Neuronal stem cell (in vitro differentiated cells): ENCODE data around the gene GLCCI1.

Experiments used
- DNase-seq: peaks from one replicate; pipeline ENCODE4 v3.0.0-alpha.2; 2013; ENCODE audit warnings: low spot score
- H2AFZ ChIP-seq: one replicate; pipeline ENCODE4 v1.6.1; 2013; ENCODE audit warnings: mild to moderate bottlenecking, low read length, inconsistent platforms
- H2AK5ac ChIP-seq: 2 replicates; pipeline ENCODE4 v1.6.1; 2013; ENCODE audit warnings: low read depth, mild to moderate bottlenecking, inconsistent platforms, low read length, moderate library complexity, mixed read lengths
- H2BK120ac ChIP-seq: 2 replicates; pipeline ENCODE4 v1.6.1; 2013; ENCODE audit warnings: low read depth, mild to moderate bottlenecking, inconsistent platforms, low read length, moderate library complexity, mixed read lengths
- H2BK12ac ChIP-seq: one replicate; pipeline ENCODE4 v1.6.1; 2013; ENCODE audit warnings: low read length, inconsistent platforms
- H2BK15ac ChIP-seq: 2 replicates; pipeline ENCODE4 v1.6.1; 2013; ENCODE audit warnings: mild to moderate bottlenecking, low read length, inconsistent platforms, mixed read lengths
- H2BK5ac ChIP-seq: one replicate; pipeline ENCODE4 v1.6.1; 2013; ENCODE audit warnings: inconsistent platforms, mild to moderate bottlenecking, low read length, moderate library complexity
- H3K14ac ChIP-seq: one replicate; pipeline ENCODE4 v1.6.1; 2013; ENCODE audit warnings: low read length, inconsistent platforms
- H3K18ac ChIP-seq: 2 replicates; pipeline ENCODE4 v1.6.1; 2013; ENCODE audit warnings: low read length, inconsistent platforms
- H3K23ac ChIP-seq: 2 replicates; pipeline ENCODE4 v1.6.1; 2013; ENCODE audit warnings: low read depth, mild to moderate bottlenecking, mixed read lengths, low read length, inconsistent platforms; ENCODE audit not compliant: poor library complexity
- H3K27ac ChIP-seq: replicated peaks from 3 replicates; pipeline ENCODE4 v1.5.1; 2013; ENCODE audit warnings: low read length, inconsistent platforms
- H3K27me3 ChIP-seq, 3 experiments: 2 replicates each; pipeline ENCODE4 v1.6.1; 2013; ENCODE audit warnings: low read length in 3 of 3, mild to moderate bottlenecking in 2 of 3, inconsistent platforms in 1 of 3, low read depth in 1 of 3, mixed read lengths in 1 of 3, moderate library complexity in 1 of 3; ENCODE audit not compliant: control insufficient read depth in 3 of 3, insufficient read depth in 3 of 3
- H3K36me3 ChIP-seq, 2 donors: replicated peaks in 1 of 2; 2 replicates each; pipeline ENCODE4 v1.6.1; 2013; ENCODE audit warnings: low read length in 2 of 2; ENCODE audit not compliant: control insufficient read depth in 2 of 2, insufficient read depth in 2 of 2
- H3K4ac ChIP-seq: 2 replicates; pipeline ENCODE4 v1.6.1; 2013; ENCODE audit warnings: inconsistent platforms, mild to moderate bottlenecking, low read length, moderate library complexity
- H3K4me1 ChIP-seq, 2 donors: 1 replicate in 1 of 2; 2 replicates in 1 of 2; pipeline ENCODE4 v1.6.1; 2013; ENCODE audit warnings: low read length in 2 of 2, low read depth in 1 of 2; ENCODE audit not compliant: control insufficient read depth in 2 of 2, insufficient read depth in 1 of 2
- H3K4me2 ChIP-seq: one replicate; pipeline ENCODE4 v1.6.1; 2013; ENCODE audit warnings: mild to moderate bottlenecking, low read length, inconsistent platforms; ENCODE audit not compliant: insufficient read depth, poor library complexity, severe bottlenecking
- H3K4me3 ChIP-seq, 2 donors: 2 replicates each; pipeline ENCODE4 v1.5.1; 2013; ENCODE audit warnings: low read length in 2 of 2, mild to moderate bottlenecking in 2 of 2, inconsistent platforms in 1 of 2, moderate library complexity in 1 of 2
- H3K79me1 ChIP-seq: one replicate; pipeline ENCODE4 v1.6.1; 2013; ENCODE audit warnings: low read depth, mild to moderate bottlenecking, inconsistent platforms, low read length, moderate library complexity
- H3K9ac ChIP-seq: one replicate; pipeline ENCODE4 v1.6.1; 2013; ENCODE audit warnings: mild to moderate bottlenecking, low read depth, low read length, inconsistent platforms; ENCODE audit not compliant: poor library complexity
- H3K9me3 ChIP-seq, 2 donors: replicated peaks in 1 of 2; 2 replicates each; pipeline versions ENCODE3 to v1.6.1; 2013; ENCODE audit warnings: low read length in 2 of 2, mild to moderate bottlenecking in 2 of 2, inconsistent platforms in 1 of 2, low read depth in 1 of 2, mixed read lengths in 1 of 2, moderate library complexity in 1 of 2; ENCODE audit not compliant: control insufficient read depth in 2 of 2, insufficient read depth in 1 of 2
- H4K8ac ChIP-seq: one replicate; pipeline ENCODE4 v1.6.1; 2013; ENCODE audit warnings: low read depth, mild to moderate bottlenecking, inconsistent platforms, low read length, moderate library complexity
- H4K91ac ChIP-seq: one replicate; pipeline ENCODE4 v1.6.1; 2013; ENCODE audit warnings: low read length, low read depth, mild to moderate bottlenecking, inconsistent platforms; ENCODE audit not compliant: poor library complexity
- WGBS, 2 donors: extraction: QIAGEN DNeasy Blood & Tissue Kit; methylation state at CpG; one replicate each; pipeline ENCODE4 v1.1.7; 2013; ENCODE audit warnings: missing lambda C conversion rate in 2 of 2, mixed read lengths in 1 of 2; ENCODE audit not compliant: insufficient read length in 2 of 2, insufficient replicate concordance in 1 of 2; ENCODE audit errors: extremely low coverage in 2 of 2; 5-methylcytosine and 5-hydroxymethylcytosine counted together

GLCCI1 gene

DNA sequence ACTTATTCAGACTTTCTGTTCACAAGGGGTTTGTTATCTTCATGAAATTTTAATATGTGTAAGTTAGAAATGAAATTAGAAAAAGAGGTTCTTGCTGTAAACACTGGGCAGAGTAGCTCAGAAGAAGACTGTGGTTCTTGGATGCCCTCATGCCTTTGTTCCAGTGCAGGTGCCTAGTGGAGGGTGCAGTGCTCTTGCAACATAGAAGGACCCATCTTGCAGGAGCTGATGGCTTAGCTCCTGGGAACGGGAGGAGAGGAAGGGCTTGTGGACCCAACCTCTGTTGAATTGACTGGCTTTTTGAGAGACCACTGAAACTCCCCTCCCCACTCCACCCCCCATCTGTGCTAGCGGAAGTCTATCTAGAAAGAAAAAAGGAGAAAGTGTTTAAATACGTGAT, 116.8 kb downstream of the GLCCI1 start:
- Histone ChIP-seq H3K9ac (no peak overlapping the region), H4K91ac (no peak overlapping the region), H3K4me3 (no peak overlapping the region), H3K4me2 (no peak overlapping the region), H3K4me1 (no peaks in the 10 kb centered on the region), H3K18ac (no peak overlapping the region), H3K4ac (no peak overlapping the region), H3K14ac (no peak overlapping the region), H2AK5ac (no peak overlapping the region), H3K23ac (no peak overlapping the region), H2BK5ac (no peak overlapping the region), H3K36me3 (peaks cover 0 to 44% of the 10 kb centered on the region in 2 donors), H4K8ac (no peak overlapping the region), H3K27me3 (no peaks in the 10 kb centered on the region), H3K9me3 (no peaks in the 10 kb centered on the region), H2BK120ac (no peak overlapping the region), H3K79me1 (no peaks in the 10 kb centered on the region), H2BK12ac (no peak overlapping the region), H2BK15ac (no peak overlapping the region), H3K27ac (no peak overlapping the region), H2AFZ (no peak overlapping the region)
- no CpG with 5 or more reads among the region's 3 CpGs for WGBS, 2 donors
- no peak for DNase-seq

GRCh38 chr7:8086239-8086638, 117.6 kb downstream of the GLCCI1 start:
- H3K9me3 ChIP-seq: no peaks in the 10 kb centered on the region
- no peak for DNase-seq

GRCh38 chr7:8089036-8089780, 120.6 kb downstream of the GLCCI1 start:
- no peak overlapping the region for H2BK5ac ChIP-seq
- H3K27ac ChIP-seq: no peak overlapping the region
- H4K8ac ChIP-seq: no peak overlapping the region
- H3K14ac ChIP-seq: no peak overlapping the region
- no peak overlapping the region for H2BK120ac ChIP-seq
- H2AFZ ChIP-seq: no peak overlapping the region
- H2BK12ac ChIP-seq: no peak overlapping the region
- no peak overlapping the region for H2AK5ac ChIP-seq
- H3K4ac ChIP-seq: no peak overlapping the region
- no peak overlapping the region for H4K91ac ChIP-seq
- no peak overlapping the region for H2BK15ac ChIP-seq
- no peak overlapping the region for H3K18ac ChIP-seq
- H3K4me2 ChIP-seq: no peak overlapping the region
- no peak overlapping the region for H3K23ac ChIP-seq
- no peaks in the 10 kb centered on the region for H3K4me1 ChIP-seq
- peaks cover 0 to 37% of the 10 kb centered on the region in 2 donors for H3K36me3 ChIP-seq
- H3K9me3 ChIP-seq: no peaks in the 10 kb centered on the region
- WGBS, 2 donors: no CpG with 5 or more reads among the region's 6 CpGs
- no peaks in the 10 kb centered on the region for H3K27me3 ChIP-seq
- no peaks in the 10 kb centered on the region for H3K79me1 ChIP-seq
- H3K9ac ChIP-seq: no peak overlapping the region
- H3K4me3 ChIP-seq: no peak overlapping the region
- DNase-seq: no peak

More at GRCh38 chr7:8086239-8086638, 117.6 kb downstream of the GLCCI1 start:
- H2BK120ac ChIP-seq: no peak overlapping the region
- no peak overlapping the region for H2BK15ac ChIP-seq
- H2BK12ac ChIP-seq: no peak overlapping the region
- H3K23ac ChIP-seq: no peak overlapping the region
- no peak overlapping the region for H3K14ac ChIP-seq
- H3K9ac ChIP-seq: no peak overlapping the region
- whole genome bisulfite sequencing, 2 donors: no CpG with 5 or more reads among the region's 6 CpGs
- no peak overlapping the region for H4K8ac ChIP-seq
- H2AK5ac ChIP-seq: no peak overlapping the region
- no peaks in the 10 kb centered on the region for H3K4me1 ChIP-seq
- H4K91ac ChIP-seq: no peak overlapping the region
- H3K18ac ChIP-seq: no peak overlapping the region
- no peak overlapping the region for H2BK5ac ChIP-seq
- H2AFZ ChIP-seq: no peak overlapping the region
- peaks cover 0 to 44% of the 10 kb centered on the region in 2 donors for H3K36me3 ChIP-seq
- H3K4ac ChIP-seq: no peak overlapping the region
- no peak overlapping the region for H3K4me3 ChIP-seq
- no peaks in the 10 kb centered on the region for H3K79me1 ChIP-seq
- H3K27ac ChIP-seq: no peak overlapping the region
- no peaks in the 10 kb centered on the region for H3K27me3 ChIP-seq
- no peak overlapping the region for H3K4me2 ChIP-seq

GRCh38 chr7:8092140-8092539, 123.5 kb downstream of the GLCCI1 start:
- no peak overlapping the region for H3K14ac ChIP-seq
- H2BK15ac ChIP-seq: no peak overlapping the region
- no peak overlapping the region for H3K9ac ChIP-seq
- H2AFZ ChIP-seq: no peak overlapping the region
- H2AK5ac ChIP-seq: no peak overlapping the region
- no peak for DNase-seq
- no peaks in the 10 kb centered on the region for H3K79me1 ChIP-seq
- H4K91ac ChIP-seq: no peak overlapping the region
- no peak overlapping the region for H3K4ac ChIP-seq
- peaks cover 0 to 4% of the 10 kb centered on the region in 2 donors for H3K9me3 ChIP-seq
- no peaks in the 10 kb centered on the region for H3K4me1 ChIP-seq
- no peak overlapping the region for H3K4me3 ChIP-seq
- H3K27ac ChIP-seq: no peak overlapping the region
- H4K8ac ChIP-seq: no peak overlapping the region
- H2BK5ac ChIP-seq: no peak overlapping the region
- H3K23ac ChIP-seq: no peak overlapping the region
- H2BK12ac ChIP-seq: no peak overlapping the region
- no peaks in the 10 kb centered on the region for H3K27me3 ChIP-seq
- H3K18ac ChIP-seq: no peak overlapping the region
- H2BK120ac ChIP-seq: no peak overlapping the region
- WGBS, 2 donors: no CpG with 5 or more reads among the region's 2 CpGs
- H3K4me2 ChIP-seq: no peak overlapping the region
- peaks cover 5 to 11% of the 10 kb centered on the region in 2 donors for H3K36me3 ChIP-seq
